DOHH2 (cell line): Measurements from ENCODE around the gene MAD2L1BP.
A peak's percentile ranks its signal among the peaks of the same experiment; 100 is the strongest.
"Not testable (repeated sequence)": the region's sequence is repeated elsewhere in the genome, so short reads cannot be mapped to it uniquely, and the experiment has no call there.

Experiments
- H3F3A ChIP-seq: fragments of 200-600 bp; sonication (generic), shearing (Covaris generic); 2 replicates; pipeline ENCODE4 v1.6.0; 2016; ENCODE audit warnings: antibody characterized with exemption, mild to moderate bottlenecking; ENCODE audit not compliant: control insufficient read depth, insufficient read depth
- H3K27ac ChIP-seq: fragments of 200-600 bp; sonication (generic); 2 replicates; pipeline ENCODE4 v1.5.1; 2014; ENCODE audit warnings: low read depth, mild to moderate bottlenecking, low read length, moderate library complexity
- H3K27me3 ChIP-seq: fragments of 200-600 bp; sonication (generic); 2 replicates; pipeline ENCODE4 v1.6.1; 2014; ENCODE audit warnings: mild to moderate bottlenecking, low read length, mixed read lengths; ENCODE audit not compliant: control insufficient read depth
- H3K36me3 ChIP-seq: fragments of 200-600 bp; sonication (generic); 2 replicates; pipeline ENCODE4 v1.6.1; 2014; ENCODE audit warnings: mild to moderate bottlenecking, low read length, moderate library complexity, mixed read lengths; ENCODE audit not compliant: control insufficient read depth
- H3K4me1 ChIP-seq: fragments of 200-600 bp; sonication (generic); 2 replicates; pipeline ENCODE4 v1.6.1; 2014; ENCODE audit warnings: mild to moderate bottlenecking, low read length, mixed read lengths; ENCODE audit not compliant: control insufficient read depth
- H3K4me2 ChIP-seq: fragments of 200-600 bp; sonication (generic); 2 replicates; pipeline ENCODE4 v1.6.0; 2014; ENCODE audit warnings: mild to moderate bottlenecking, low read length, moderate library complexity
- H3K4me3 ChIP-seq: fragments of 200-600 bp; sonication (generic); 2 replicates; pipeline ENCODE4 v1.5.1; 2014; ENCODE audit warnings: mild to moderate bottlenecking, low read length, mixed read lengths
- H3K79me2 ChIP-seq: fragments of 200-600 bp; sonication (generic); 2 replicates; pipeline ENCODE4 v1.6.1; 2014; ENCODE audit warnings: mild to moderate bottlenecking, low read length, mixed read lengths; ENCODE audit not compliant: control insufficient read depth
- H3K9me2 ChIP-seq: fragments of 200-600 bp; sonication (generic); replicated peaks from 2 replicates; pipeline ENCODE4 v1.6.1; 2014; ENCODE audit warnings: mild to moderate bottlenecking, low read length, mixed read lengths; ENCODE audit not compliant: control insufficient read depth
- H3K9me3 ChIP-seq: fragments of 200-600 bp; sonication (generic); 2 replicates; pipeline ENCODE4 v1.6.1; 2014; ENCODE audit warnings: antibody characterized with exemption, low read length, mixed read lengths; ENCODE audit not compliant: control insufficient read depth, insufficient read depth
- H4K20me1 ChIP-seq: fragments of 200-600 bp; sonication (generic); 2 replicates; pipeline ENCODE4 v1.6.0; 2014; ENCODE audit warnings: low read depth, mild to moderate bottlenecking, antibody characterized with exemption, low read length, moderate library complexity; ENCODE audit not compliant: control insufficient read depth, insufficient read depth
- CTCF ChIP-seq: fragments of 200-600 bp; sonication (generic); IDR thresholded peaks from one replicate; pipeline ENCODE4 v1.5.1; 2014; ENCODE audit warnings: antibody characterized with exemption, mild to moderate bottlenecking, low read depth, low read length; ENCODE audit not compliant: poor library complexity, severe bottlenecking
- EZH2phosphoT487 ChIP-seq: fragments of 200-600 bp; sonication (generic); IDR thresholded peaks from 2 replicates; pipeline ENCODE4 v1.6.1; 2017; ENCODE audit warnings: borderline replicate concordance, mild to moderate bottlenecking, antibody characterized with exemption, low read length, moderate library complexity, mixed read lengths

The MAD2L1BP gene

GRCh38 chr6:43629505-43630300 lies 5.9 kb upstream of the MAD2L1BP start:
- Histone ChIP-seq H3F3A (peaks cover 16% of the 10 kb centered on the region), H3K4me2 (peak overlapping the region; percentile 69), H3K9me3 (no peaks in the 10 kb centered on the region), H3K4me1 (peaks cover 34% of the 10 kb centered on the region), H3K27me3 (no peaks in the 10 kb centered on the region), H3K4me3 (peak overlapping the region; percentile 99), H3K27ac (peak overlapping the region; percentile 88), H4K20me1 (no peaks in the 10 kb centered on the region), H3K79me2 (peaks cover 24% of the 10 kb centered on the region), H3K9me2 (no peaks in the 10 kb centered on the region), H3K36me3 (peaks cover 36% of the 10 kb centered on the region)
- TF ChIP-seq CTCF: no peak
- no peak for TF ChIP-seq EZH2phosphoT487

- H3K27me3 ChIP-seq: no peaks in the 10 kb centered on the region
- TF ChIP-seq EZH2phosphoT487 (no peak), CTCF (no peak)
- no peaks in the 10 kb centered on the region for H3K9me3 ChIP-seq
- no peak overlapping the region for H3K4me3 ChIP-seq
- H3K4me1 ChIP-seq: peaks cover 43% of the 10 kb centered on the region
- peaks cover 26% of the 10 kb centered on the region for H3K36me3 ChIP-seq
- H3K27ac ChIP-seq: peak overlapping the region; percentile 88; the same call in 1 of the 2 replicates
- no peaks in the 10 kb centered on the region for H3K9me2 ChIP-seq
- H4K20me1 ChIP-seq: no peaks in the 10 kb centered on the region
- peaks cover 16% of the 10 kb centered on the region for H3F3A ChIP-seq
- peaks cover 33% of the 10 kb centered on the region for H3K79me2 ChIP-seq
- H3K4me2 ChIP-seq: peak overlapping the region; percentile 29
These were observed 4.5 kb upstream of the MAD2L1BP start for GRCh38 chr6:43630980-43631619.

GRCh38 chr6:43633002-43633401 lies 2.6 kb upstream of the MAD2L1BP start:
- Histone ChIP-seq H3K4me1 (peaks cover 47% of the 10 kb centered on the region), H3K36me3 (peaks cover 25% of the 10 kb centered on the region), H3K79me2 (peaks cover 36% of the 10 kb centered on the region), H3F3A (peaks cover 16% of the 10 kb centered on the region)
- not testable (repeated sequence) for H3K27ac ChIP-seq, H3K4me3 ChIP-seq, H3K27me3 ChIP-seq, H3K9me2 ChIP-seq, H3K4me2 ChIP-seq, H3K9me3 ChIP-seq, H4K20me1 ChIP-seq
